ENCODE data around the gene MAGEF1.

MAGEF1 gene

GRCh38 chr3:184694716-184695115, 17.1 kb downstream of the MAGEF1 start:
- no peak for DNase-seq (ENCODE audit: extremely low spot score)
- no peak for TF ChIP-seq CTCF (IDR thresholded peaks at IDR 0.05; ENCODE audit: control extremely low read depth, extremely low read depth, low read depth, missing control alignments)
- CTCF ChIA-PET = no interaction called here
- POLR2A ChIA-PET = no interaction called here

GRCh38 chr3:184694133-184694665, 17.7 kb downstream of the MAGEF1 start:
- CTCF ChIA-PET = no interaction called here
- no peak for DNase-seq (ENCODE audit: extremely low spot score)
- POLR2A ChIA-PET = no interaction called here
- no peak for TF ChIP-seq CTCF (IDR thresholded peaks at IDR 0.05; ENCODE audit: control extremely low read depth, extremely low read depth, low read depth, missing control alignments)

- POLR2A ChIA-PET = no interaction called here
- DNase-seq (ENCODE audit: extremely low spot score) = no peak
- TF ChIP-seq CTCF (IDR thresholded peaks at IDR 0.05; ENCODE audit: control extremely low read depth, extremely low read depth, low read depth, missing control alignments) = no peak
- CTCF ChIA-PET = no interaction called here
These were observed 18.6 kb downstream of the MAGEF1 start for GRCh38 chr3:184693011-184693975.

GRCh38 chr3:184691397-184692231, 20.2 kb downstream of the MAGEF1 start:
- no peak for DNase-seq (ENCODE audit: extremely low spot score)
- TF ChIP-seq CTCF (IDR thresholded peaks at IDR 0.05; ENCODE audit: control extremely low read depth, extremely low read depth, low read depth, missing control alignments) = no peak
- CTCF ChIA-PET = interaction anchor here (1.0 kb wide), 2 partner anchors 35 to 130 kb away, joined by 3 read pairs; partner anchors contain the start of gene EPHB3
- POLR2A ChIA-PET = no interaction called here

GRCh38 chr3:184690192-184690883, 21.5 kb downstream of the MAGEF1 start:
- TF ChIP-seq CTCF (IDR thresholded peaks at IDR 0.05; ENCODE audit: control extremely low read depth, extremely low read depth, low read depth, missing control alignments) = no peak
- DNase-seq (ENCODE audit: extremely low spot score) = no peak
- ChIA-PET POLR2A (no interaction called here), CTCF (interaction anchor here (1.5 kb wide), 2 partner anchors 36 to 53 kb away, joined by 3 to 6 read pairs; no protein-coding TSS in a partner anchor)

GRCh38 chr3:184688882-184689271, 23.0 kb downstream of the MAGEF1 start:
- POLR2A ChIA-PET = no interaction called here
- no peak for DNase-seq (ENCODE audit: extremely low spot score)
- TF ChIP-seq CTCF (IDR thresholded peaks at IDR 0.05; ENCODE audit: control extremely low read depth, extremely low read depth, low read depth, missing control alignments) = no peak
- CTCF ChIA-PET = interaction anchor here (0.9 to 1.9 kb wide), 3 partner anchors 16 to 52 kb away, joined by 3 to 6 read pairs (median 3); no protein-coding TSS in a partner anchor
